ENCODE results near the gene ABLIM1.

DNA sequence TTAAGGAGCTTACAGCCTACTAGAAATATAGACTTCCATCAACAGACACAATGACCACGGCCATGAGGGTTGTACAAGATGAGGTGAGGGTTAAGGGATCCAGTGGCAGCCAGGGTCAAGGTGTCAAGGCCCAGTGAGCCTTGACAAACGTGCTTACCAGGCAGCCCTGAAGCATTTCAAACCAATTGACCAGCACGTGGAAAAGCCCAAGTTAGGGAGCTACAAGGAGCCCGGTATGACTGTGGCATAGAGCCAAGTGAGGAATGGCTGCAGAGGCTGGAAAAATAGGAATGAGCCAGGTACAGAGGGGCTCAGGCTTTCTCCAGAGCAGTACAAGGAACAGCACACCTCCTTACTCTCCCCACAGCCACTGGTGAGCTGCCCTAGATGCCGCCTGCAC lies 266.5 kb downstream of the ABLIM1 start:
- no peak for TF ChIP-seq SP1 (IDR thresholded peaks at IDR 0.05)
- TF ChIP-seq FOXM1 (IDR thresholded peaks at IDR 0.05; ENCODE audit: borderline replicate concordance): no peak
- no peak for TF ChIP-seq ARNT (IDR thresholded peaks at IDR 0.05)
- no peak for TF ChIP-seq SUZ12 (IDR thresholded peaks at IDR 0.05)

All from HEK293T (cell line).